ENCODE data around the gene LEKR1. TPM values are rescaled to one million over a fixed set of nuclear protein-coding genes. Genes with fewer than 3 reads are reported as not detected.

The LEKR1 gene
- total and polyA plus RNA-seq, 2 experiments from 2014 or later, result 0.77 to 0.91 TPM

DNA sequence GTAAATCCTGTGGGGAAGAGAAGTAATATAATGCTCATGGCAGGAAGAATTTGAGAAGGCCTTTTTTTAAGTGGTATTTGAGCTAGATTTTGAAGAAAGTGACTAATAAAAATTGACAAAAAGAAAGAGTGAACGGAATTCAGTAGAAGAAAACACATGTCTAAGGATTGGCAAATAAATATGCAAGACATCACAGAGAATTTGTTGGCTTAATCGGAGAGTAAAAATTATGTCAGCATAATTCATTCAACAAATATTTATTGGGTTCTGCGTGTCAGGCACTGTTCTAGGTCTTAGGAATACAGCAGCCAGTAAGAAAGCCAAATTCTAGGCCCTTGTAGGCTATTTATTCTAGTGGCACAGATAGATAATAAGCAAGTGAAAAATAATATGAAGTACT, 33.6 kb upstream of the LEKR1 start:
- no peaks in the 10 kb centered on the region for H3K9me3 ChIP-seq (ENCODE audit: low read depth)
- TF ChIP-seq, protein P1, sequence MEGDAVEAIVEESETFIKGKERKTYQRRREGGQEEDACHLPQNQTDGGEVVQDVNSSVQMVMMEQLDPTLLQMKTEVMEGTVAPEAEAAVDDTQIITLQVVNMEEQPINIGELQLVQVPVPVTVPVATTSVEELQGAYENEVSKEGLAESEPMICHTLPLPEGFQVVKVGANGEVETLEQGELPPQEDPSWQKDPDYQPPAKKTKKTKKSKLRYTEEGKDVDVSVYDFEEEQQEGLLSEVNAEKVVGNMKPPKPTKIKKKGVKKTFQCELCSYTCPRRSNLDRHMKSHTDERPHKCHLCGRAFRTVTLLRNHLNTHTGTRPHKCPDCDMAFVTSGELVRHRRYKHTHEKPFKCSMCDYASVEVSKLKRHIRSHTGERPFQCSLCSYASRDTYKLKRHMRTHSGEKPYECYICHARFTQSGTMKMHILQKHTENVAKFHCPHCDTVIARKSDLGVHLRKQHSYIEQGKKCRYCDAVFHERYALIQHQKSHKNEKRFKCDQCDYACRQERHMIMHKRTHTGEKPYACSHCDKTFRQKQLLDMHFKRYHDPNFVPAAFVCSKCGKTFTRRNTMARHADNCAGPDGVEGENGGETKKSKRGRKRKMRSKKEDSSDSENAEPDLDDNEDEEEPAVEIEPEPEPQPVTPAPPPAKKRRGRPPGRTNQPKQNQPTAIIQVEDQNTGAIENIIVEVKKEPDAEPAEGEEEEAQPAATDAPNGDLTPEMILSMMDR (IDR thresholded peaks at IDR 0.05; ENCODE audit: low read depth, low read length), result no peak
- H3K36me3 ChIP-seq, result no peaks in the 10 kb centered on the region
- DNase-seq (ENCODE audit: low read depth in 1 of 2, low spot score in 1 of 2), result no peak
- no peak overlapping the region for H3K27ac ChIP-seq
- H3K4me1 ChIP-seq (ENCODE audit: low read depth), result peaks cover 4% of the 10 kb centered on the region
- H3K27me3 ChIP-seq, result no peaks in the 10 kb centered on the region
- no peak overlapping the region for H3K4me3 ChIP-seq

DNA sequence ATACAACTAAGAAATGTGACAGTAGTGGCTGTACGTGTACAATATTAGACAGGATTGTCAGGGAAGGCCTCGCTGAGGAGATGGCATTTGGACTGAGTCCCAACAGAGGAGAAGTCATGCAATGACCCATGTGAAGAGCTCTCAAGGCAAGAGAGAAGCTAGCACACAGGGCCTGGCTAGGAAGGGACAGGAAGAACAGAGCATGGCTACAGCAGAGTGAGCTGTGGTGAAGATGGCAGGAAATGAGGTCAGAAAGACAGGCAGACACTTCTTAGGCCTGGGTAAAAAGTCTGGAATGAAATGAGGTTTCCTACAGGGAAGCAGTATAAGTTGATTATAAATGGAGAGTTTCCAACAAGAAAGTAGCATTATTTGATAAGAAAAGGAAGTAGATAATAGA, 33.2 kb upstream of the LEKR1 start:
- no peaks in the 10 kb centered on the region for H3K27me3 ChIP-seq
- no peak overlapping the region for H3K27ac ChIP-seq
- H3K4me1 ChIP-seq (ENCODE audit: low read depth), result peaks cover 4% of the 10 kb centered on the region
- no peaks in the 10 kb centered on the region for H3K36me3 ChIP-seq
- DNase-seq (ENCODE audit: low read depth in 1 of 2, low spot score in 1 of 2), result no peak
- H3K4me3 ChIP-seq, result no peak overlapping the region
- TF ChIP-seq, protein P1 (IDR thresholded peaks at IDR 0.05; ENCODE audit: low read depth, low read length), result no peak
- H3K9me3 ChIP-seq (ENCODE audit: low read depth), result no peaks in the 10 kb centered on the region

DNA sequence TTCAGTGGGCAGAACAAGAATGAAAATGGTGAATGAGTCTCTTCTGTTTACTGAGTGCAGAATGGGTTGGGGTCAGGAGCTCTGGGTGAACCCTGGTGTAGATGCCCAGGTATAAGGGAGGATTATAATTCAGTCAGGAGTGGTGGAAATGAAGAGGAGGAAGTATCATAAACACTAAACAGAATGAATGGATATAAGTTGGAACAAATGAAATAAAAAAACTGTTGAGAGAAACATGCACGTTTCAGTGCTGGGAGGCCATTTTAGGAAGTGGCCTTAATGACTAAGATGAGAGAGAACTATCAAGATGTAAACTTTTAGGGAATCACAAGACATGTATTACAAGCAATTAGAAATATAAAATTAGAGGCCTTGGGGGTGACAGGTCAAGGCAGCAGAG, 32.8 kb upstream of the LEKR1 start:
- Histone ChIP-seq H3K4me1 (ENCODE audit: low read depth) (peaks cover 2% of the 10 kb centered on the region), H3K9me3 (ENCODE audit: low read depth) (no peaks in the 10 kb centered on the region), H3K4me3 (no peak overlapping the region), H3K27me3 (no peaks in the 10 kb centered on the region), H3K27ac (no peak overlapping the region), H3K36me3 (no peaks in the 10 kb centered on the region)
- DNase-seq (ENCODE audit: low read depth in 1 of 2, low spot score in 1 of 2), result no peak
- TF ChIP-seq, protein P1 (IDR thresholded peaks at IDR 0.05; ENCODE audit: low read depth, low read length), result no peak

DNA sequence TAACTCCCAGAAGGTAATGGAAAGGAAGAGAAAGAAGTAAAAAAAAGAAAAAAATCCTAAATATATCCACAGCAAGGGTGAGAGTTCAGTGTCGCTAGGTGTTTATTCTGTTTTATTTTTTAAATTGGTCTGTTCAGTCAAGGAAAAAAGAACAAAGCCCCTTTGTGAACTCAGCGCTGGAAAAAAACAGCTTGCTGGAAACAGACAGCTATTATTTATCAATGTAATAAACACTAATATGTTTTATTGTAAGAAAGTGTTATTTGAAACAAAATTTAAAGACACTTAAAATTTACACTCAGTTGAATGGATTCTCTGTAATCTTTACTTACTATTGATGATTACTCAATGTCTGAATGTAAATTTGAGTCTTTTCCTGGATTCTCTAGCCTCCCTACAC, 32.3 kb upstream of the LEKR1 start:
- Histone ChIP-seq H3K4me1 (ENCODE audit: low read depth) (no peaks in the 10 kb centered on the region), H3K27ac (no peak overlapping the region), H3K9me3 (ENCODE audit: low read depth) (no peaks in the 10 kb centered on the region), H3K36me3 (no peaks in the 10 kb centered on the region), H3K27me3 (no peaks in the 10 kb centered on the region), H3K4me3 (no peak overlapping the region)
- TF ChIP-seq, protein P1 (IDR thresholded peaks at IDR 0.05; ENCODE audit: low read depth, low read length), result no peak
- no peak for DNase-seq (ENCODE audit: low read depth in 1 of 2, low spot score in 1 of 2)

DNA sequence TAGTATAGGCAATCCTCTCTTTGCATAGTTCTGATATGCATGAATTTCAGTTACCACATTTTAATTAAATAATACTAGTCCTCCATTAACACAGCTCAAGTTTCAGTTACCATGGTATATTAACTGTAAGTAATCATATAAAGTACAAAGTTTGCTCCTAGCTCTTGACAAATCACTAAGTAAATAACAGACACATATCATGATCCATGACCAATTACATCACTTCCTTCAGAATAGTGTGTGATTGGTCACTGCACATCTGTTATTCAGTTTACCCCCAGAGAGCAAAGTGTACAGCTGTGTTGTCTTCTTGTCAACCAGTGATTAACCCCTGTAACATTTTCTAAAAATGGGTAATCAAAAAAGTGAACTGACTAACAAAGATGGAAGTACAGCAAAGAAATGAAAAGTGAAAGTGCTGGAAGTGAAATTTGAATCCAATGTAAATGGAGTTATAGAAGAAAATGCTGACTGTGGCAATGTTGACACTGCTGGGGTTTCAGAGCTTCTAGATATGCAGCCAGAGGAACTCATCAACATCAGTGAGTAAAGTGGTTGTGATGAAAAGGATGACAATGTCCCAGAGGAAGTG, 30.2 kb upstream of the LEKR1 start:
- no peaks in the 10 kb centered on the region for H3K36me3 ChIP-seq
- H3K4me1 ChIP-seq (ENCODE audit: low read depth), result no peaks in the 10 kb centered on the region
- no peaks in the 10 kb centered on the region for H3K9me3 ChIP-seq (ENCODE audit: low read depth)
- no peak overlapping the region for H3K27ac ChIP-seq
- no peak overlapping the region for H3K4me3 ChIP-seq
- TF ChIP-seq, protein P1 (IDR thresholded peaks at IDR 0.05; ENCODE audit: low read depth, low read length), result no peak
- DNase-seq (ENCODE audit: low read depth in 1 of 2, low spot score in 1 of 2), result peak in 1 of 2 donors; percentile 35
- H3K27me3 ChIP-seq, result no peaks in the 10 kb centered on the region

Measured in cardiac muscle cell (in vitro differentiated cells and primary cell).